NCI-H2227 treated with DMSO at 0.1 percent for 48 hours (cell line): ENCODE measurements around the gene C16orf78.
"Not testable (repeated sequence)": the region's sequence is repeated elsewhere in the genome, so short reads cannot be mapped to it uniquely, and the experiment has no call there.

ENCODE experiments used
- DNase-seq: peaks from one replicate; lab custom pipeline; 2025; lab: John Stamatoyannopoulos, UW

Gene C16orf78

GRCh38 chr16:49349446-49350168, 24.0 kb upstream of the C16orf78 start:
- DNase-seq: no peak

- peak; percentile 29 for DNase-seq
These were observed 23.1 kb upstream of the C16orf78 start for GRCh38 chr16:49350265-49351095.

- DNase-seq: no peak
These were observed 22.5 kb upstream of the C16orf78 start for GRCh38 chr16:49351096-49351487.

GRCh38 chr16:49352892-49353291, 20.7 kb upstream of the C16orf78 start:
- DNase-seq: no peak

GRCh38 chr16:49353680-49354079, 19.9 kb upstream of the C16orf78 start:
- DNase-seq: no peak

GRCh38 chr16:49354101-49354500, 19.5 kb upstream of the C16orf78 start:
- no peak for DNase-seq

- no peak for DNase-seq
These were observed 18.6 kb upstream of the C16orf78 start for GRCh38 chr16:49354991-49355390.

GRCh38 chr16:49355933-49356665, 17.5 kb upstream of the C16orf78 start:
- no peak for DNase-seq

GRCh38 chr16:49356728-49357488, 16.7 kb upstream of the C16orf78 start:
- DNase-seq: no peak

GRCh38 chr16:49359591-49359990, 14.0 kb upstream of the C16orf78 start:
- no peak for DNase-seq

- not testable (repeated sequence) for DNase-seq
These were observed 11.9 kb upstream of the C16orf78 start for GRCh38 chr16:49361731-49362130.

GRCh38 chr16:49362230-49362629, 11.4 kb upstream of the C16orf78 start:
- no peak for DNase-seq

- DNase-seq: no peak
These were observed 7.7 kb upstream of the C16orf78 start for GRCh38 chr16:49365711-49366509.

GRCh38 chr16:49366669-49367068, 6.9 kb upstream of the C16orf78 start:
- no peak for DNase-seq

- no peak for DNase-seq
These were observed 3.7 kb upstream of the C16orf78 start for GRCh38 chr16:49369651-49370611.

- no peak for DNase-seq
These were observed 2.6 kb downstream of the C16orf78 start for GRCh38 chr16:49376206-49376605.

GRCh38 chr16:49377196-49377755, 3.7 kb downstream of the C16orf78 start:
- no peak for DNase-seq

GRCh38 chr16:49378238-49378637, 4.6 kb downstream of the C16orf78 start:
- DNase-seq: no peak

- no peak for DNase-seq
These were observed 5.2 kb downstream of the C16orf78 start for GRCh38 chr16:49378816-49379215.

- DNase-seq: no peak
These were observed 9.3 kb downstream of the C16orf78 start for GRCh38 chr16:49382916-49383315.
